ENCODE results near the gene PGF.

PGF gene

GRCh38 chr14:74954947-74955228 lies 509 bp downstream of the PGF start:
- no peak for DNase-seq

GRCh38 chr14:74954232-74954946 lies 1.0 kb downstream of the PGF start:
- DNase-seq = no peak

- DNase-seq = no peak
Measured at GRCh38 chr14:74953686-74954085, 1.7 kb downstream of the PGF start.

GRCh38 chr14:74952697-74953484 lies 2.5 kb downstream of the PGF start:
- no peak for DNase-seq

- no peak for DNase-seq
Measured at GRCh38 chr14:74952180-74952665, 3.2 kb downstream of the PGF start.

GRCh38 chr14:74951443-74952179 lies 3.8 kb downstream of the PGF start:
- DNase-seq = no peak

- no peak for DNase-seq
Measured at GRCh38 chr14:74950795-74951442, 4.5 kb downstream of the PGF start.

GRCh38 chr14:74949859-74950573 lies 5.4 kb downstream of the PGF start:
- no peak for DNase-seq

- DNase-seq = no peak
Measured at GRCh38 chr14:74949191-74949601, 6.2 kb downstream of the PGF start.

- DNase-seq = no peak
Measured at GRCh38 chr14:74948228-74949175, 6.9 kb downstream of the PGF start.

GRCh38 chr14:74947353-74948227 lies 7.8 kb downstream of the PGF start:
- no peak for DNase-seq

- no peak for DNase-seq
Measured at GRCh38 chr14:74946659-74947281, 8.6 kb downstream of the PGF start.

- no peak for DNase-seq
Measured at GRCh38 chr14:74945852-74946658, 9.3 kb downstream of the PGF start.

- no peak for DNase-seq
Measured at GRCh38 chr14:74945261-74945851, 10.0 kb downstream of the PGF start.

GRCh38 chr14:74942608-74943007 lies 12.8 kb downstream of the PGF start:
- no peak for DNase-seq

GRCh38 chr14:74942181-74942580 lies 13.2 kb downstream of the PGF start:
- DNase-seq = no peak

GRCh38 chr14:74941676-74942097 lies 13.7 kb downstream of the PGF start:
- no peak for DNase-seq

- DNase-seq = no peak
Measured at GRCh38 chr14:74940956-74941565, 14.3 kb downstream of the PGF start.
